Tongue (tissue), 2 donors: ENCODE data around the gene CD79B. TPM values are rescaled to one million over a fixed set of nuclear protein-coding genes. Genes with fewer than 3 reads are reported as not detected.

Experiments used
- small RNA-seq: library from RNA; depleted of rRNA; stranded (forward); fragments of <200 nt; gene quantifications from one replicate; pipeline ENCODE3, GENCODE V24; 2014; ENCODE audit warnings: low replicate concordance
- total RNA-seq: library from RNA; depleted of rRNA; stranded (reverse); fragments of >200 nt; gene quantifications from one replicate; pipeline ENCODE4 v1.2.3, GENCODE V29; 2014

The CD79B gene
- total RNA-seq, 1 donor from 2014 or later: 7.7 TPM

Small RNAs within 50 kb of the gene (small RNA-seq; reads per million reads assigned to genes)
- not detected for gene AC040958.1
- gene AC127029.1: not detected
- not detected for gene GH1

Other genes with a start within 250 kb of the CD79B start
- 9.9 TPM for gene LIMD2, start 232.2 kb downstream of the CD79B start, total RNA-seq
- gene STRADA, start 190.5 kb downstream of the CD79B start, total RNA-seq: 23.9 TPM
- gene CCDC47, start 158.7 kb downstream of the CD79B start, total RNA-seq: 102 TPM
- gene DDX42, start 158.2 kb downstream of the CD79B start, total RNA-seq: 105 TPM
- 47.2 TPM for gene PSMC5, start 104.9 kb downstream of the CD79B start, total RNA-seq
- 42.9 TPM for gene FTSJ3, start 104.7 kb downstream of the CD79B start, total RNA-seq
- gene SMARCD2, start 89.6 kb downstream of the CD79B start, total RNA-seq: 69.4 TPM
- not detected for gene CSH2, start 58.7 kb downstream of the CD79B start, total RNA-seq
- gene GH2, start 50.4 kb downstream of the CD79B start, total RNA-seq: not detected
- not detected for gene CSH1, start 35.8 kb downstream of the CD79B start, total RNA-seq
- gene CSHL1, start 21.1 kb downstream of the CD79B start, total RNA-seq: not detected
- gene GH1, start 13.5 kb downstream of the CD79B start, total RNA-seq: not detected
- 46.2 TPM for gene SCN4A, start 40.6 kb upstream of the CD79B start, total RNA-seq
- gene PRR29, start 66.0 kb upstream of the CD79B start, total RNA-seq: 1.3 TPM
- gene ICAM2, start 88.3 kb upstream of the CD79B start, total RNA-seq: 49.1 TPM
- gene ERN1, start 197.8 kb upstream of the CD79B start, total RNA-seq: 9.4 TPM